ENCODE data around the gene IAPP.
"Not testable (repeated sequence)": the region's sequence is repeated elsewhere in the genome, so short reads cannot be mapped to it uniquely, and the experiment has no call there.

Gene IAPP

GRCh38 chr12:21372602-21373001 lies at the start of gene IAPP:
Gene IAPP, plus strand, starts transcription at chr12:21372902. Its CDS starts 450 bp downstream, at chr12:21373352.
- DNase-seq: no peak

DNA sequence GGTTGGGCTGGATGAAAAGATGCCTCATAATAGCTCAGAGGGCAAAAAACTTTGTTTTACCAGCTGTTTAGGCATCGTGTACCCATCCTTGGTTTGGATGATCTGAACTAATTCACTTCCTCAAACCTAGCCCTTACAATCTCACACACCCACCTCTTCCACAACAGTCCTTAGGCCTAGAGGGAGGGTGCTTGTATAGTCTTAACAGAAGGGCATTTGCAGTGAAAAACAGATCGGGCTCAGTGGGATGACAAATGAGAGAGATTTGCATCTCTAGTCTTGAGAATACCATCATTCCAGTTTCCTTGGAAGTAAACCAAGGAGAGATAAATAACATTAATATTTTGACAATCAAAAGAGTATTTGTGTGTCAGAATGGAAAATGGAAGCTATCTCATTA lies 49.0 kb upstream of the IAPP start:
- DNase-seq: no peak

- no peak for DNase-seq
Measured at GRCh38 chr12:21324551-21324950, 48.2 kb upstream of the IAPP start.

GRCh38 chr12:21328578-21328977 lies 44.1 kb upstream of the IAPP start:
- DNase-seq: no peak

- no peak for DNase-seq
Measured at GRCh38 chr12:21330682-21331253, 41.9 kb upstream of the IAPP start.

DNA sequence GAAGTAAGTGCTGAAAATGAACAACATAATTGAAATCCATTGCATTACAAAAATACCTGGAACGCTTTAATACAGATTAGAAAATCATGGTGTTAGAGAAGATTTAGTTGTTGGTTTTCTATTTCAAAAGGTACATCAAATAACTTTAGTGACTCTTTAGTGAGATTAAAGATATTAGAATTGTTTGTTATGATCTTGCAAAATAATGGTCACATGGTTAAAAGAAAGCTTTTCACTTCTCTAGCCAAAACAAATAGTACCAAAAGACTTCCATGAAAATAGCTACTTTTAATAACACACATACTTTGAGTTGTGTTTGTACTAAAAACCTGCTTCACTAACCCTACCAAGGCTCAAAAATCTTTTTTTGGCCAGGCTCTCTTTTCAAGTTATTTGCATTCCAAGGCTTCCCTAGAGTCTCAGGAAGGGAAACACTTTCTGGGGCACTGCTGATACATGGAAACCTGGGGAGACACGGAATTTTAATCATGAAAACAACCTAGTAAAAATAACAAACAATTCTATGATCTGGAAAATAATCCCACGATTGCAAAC lies 37.9 kb upstream of the IAPP start, which contains the start of gene SLCO1A2:
Gene SLCO1A2, minus strand, starts transcription at position 147 of the 555 bp plus-strand sequence. CDS start 270 bp downstream, outside the sequence.
- DNase-seq: no peak

DNA sequence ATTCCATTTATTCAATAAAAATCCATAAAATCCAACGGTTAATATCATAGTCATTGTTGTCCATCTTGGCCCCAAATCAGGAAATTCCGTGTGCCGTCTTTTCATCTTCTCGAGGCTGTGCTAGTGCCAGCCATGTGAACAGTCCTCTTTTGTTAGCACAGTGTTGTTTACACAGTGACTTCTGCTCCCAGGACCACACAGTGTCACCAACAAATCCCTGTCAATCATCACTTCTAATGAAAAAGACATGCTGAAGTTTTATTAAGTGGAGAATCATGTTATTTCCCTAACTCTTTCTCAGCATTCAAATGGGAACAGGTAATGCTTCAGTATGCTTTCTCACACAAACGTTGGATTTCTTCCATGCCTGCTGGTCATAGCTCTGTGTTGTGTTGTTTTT lies 36.0 kb upstream of the IAPP start:
- no peak for DNase-seq

DNA sequence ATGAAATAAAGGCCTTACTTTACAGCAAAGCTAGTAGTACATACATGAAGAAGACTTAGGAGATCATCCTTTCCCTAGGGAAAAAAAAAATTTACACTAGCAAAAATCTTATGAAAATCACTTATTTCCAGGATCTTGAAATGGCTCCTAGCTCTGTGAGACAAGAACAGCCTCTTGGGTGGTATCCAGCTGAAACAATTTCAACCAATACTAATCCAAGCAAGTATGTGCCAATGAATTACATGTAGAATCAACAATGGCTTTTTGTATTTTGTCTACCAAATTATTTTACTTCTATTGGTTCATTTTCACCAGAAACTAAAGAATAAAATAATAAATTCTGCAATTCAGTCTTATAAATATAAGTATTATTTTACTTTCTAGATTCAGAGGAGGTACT lies 35.2 kb upstream of the IAPP start:
- DNase-seq: no peak

GRCh38 chr12:21337959-21338744 lies 34.5 kb upstream of the IAPP start:
- no peak for DNase-seq

GRCh38 chr12:21339921-21340320 lies 32.8 kb upstream of the IAPP start:
- DNase-seq: no peak

DNA sequence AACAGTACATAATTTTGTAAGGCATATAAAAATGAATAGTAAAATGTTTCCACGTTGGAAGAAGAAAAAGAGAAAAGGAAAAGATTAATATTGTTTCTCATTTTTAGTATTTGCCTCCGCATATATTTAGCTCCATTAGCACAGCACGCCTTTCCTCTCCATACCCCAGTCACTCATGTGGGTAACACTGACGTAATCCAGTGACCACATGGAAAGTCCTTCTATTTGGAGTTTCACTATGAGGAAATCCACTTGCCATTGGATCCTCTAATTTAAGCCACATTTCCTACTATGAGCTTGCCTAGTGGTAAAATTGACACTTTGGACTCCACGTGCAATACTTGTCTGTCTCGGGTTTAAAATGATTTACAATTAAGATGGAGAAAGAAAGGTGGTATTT lies 32.3 kb upstream of the IAPP start:
- DNase-seq: no peak

GRCh38 chr12:21341769-21342168 lies 30.9 kb upstream of the IAPP start:
- DNase-seq: no peak

DNA sequence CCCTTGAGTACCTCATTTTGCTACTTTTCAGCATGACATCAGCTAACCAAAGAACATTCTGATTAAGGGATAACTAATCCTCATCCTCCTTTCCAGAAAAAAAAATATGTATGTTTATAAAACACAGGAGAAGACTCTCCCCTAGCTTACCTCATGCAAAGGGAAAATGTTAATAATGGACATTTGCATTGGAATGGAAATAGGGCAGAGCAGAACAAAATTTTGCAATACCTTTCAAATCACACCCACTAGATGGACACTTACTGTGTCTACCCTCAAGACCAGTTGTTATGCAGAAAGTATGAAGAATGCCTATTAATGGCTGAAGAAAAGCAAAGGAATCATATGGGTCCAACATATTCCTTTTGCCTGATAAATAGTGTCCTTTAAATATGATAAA lies 29.1 kb upstream of the IAPP start:
- no peak for DNase-seq

- no peak for DNase-seq
Measured at GRCh38 chr12:21346542-21347205, 26.0 kb upstream of the IAPP start.

DNA sequence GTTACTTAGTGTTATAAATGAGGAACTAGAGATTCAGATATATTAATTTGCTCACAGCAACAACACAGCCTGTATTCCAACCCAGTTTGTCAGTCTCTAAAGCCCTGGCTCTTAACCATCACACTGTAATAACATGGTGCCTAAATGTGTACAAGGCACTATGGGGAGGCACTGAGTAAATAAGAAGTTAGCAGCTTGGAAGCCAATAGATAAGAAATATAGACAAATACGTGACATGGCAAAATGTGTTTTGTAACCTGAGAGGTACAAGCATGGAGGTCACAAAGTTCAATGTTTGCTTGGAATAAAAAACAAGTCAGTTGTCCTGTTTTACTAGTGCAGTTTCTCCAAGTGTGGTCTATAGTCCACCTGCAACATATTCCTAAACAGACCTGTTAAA lies 21.7 kb upstream of the IAPP start:
- no peak for DNase-seq

DNA sequence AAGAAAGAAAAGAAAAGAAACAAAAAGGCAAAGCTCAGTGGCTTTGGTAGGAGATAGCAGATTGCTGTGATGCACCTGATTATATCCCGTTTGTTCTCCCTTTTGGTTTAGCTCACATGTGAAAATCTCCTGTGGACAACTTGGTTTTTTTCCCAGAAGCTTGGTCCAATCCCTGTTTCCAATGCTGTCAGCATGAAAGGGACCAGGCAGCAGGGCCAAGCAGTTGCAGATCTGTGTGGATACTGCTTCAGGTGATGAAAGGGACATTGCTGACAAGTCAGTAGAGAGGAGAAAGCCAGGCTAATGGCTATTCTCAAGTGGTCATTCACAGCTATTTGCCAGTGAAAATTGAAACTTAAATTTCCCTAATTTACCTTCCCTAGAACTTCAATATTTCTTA lies 19.2 kb upstream of the IAPP start:
- DNase-seq: no peak

GRCh38 chr12:21353948-21354347 lies 18.8 kb upstream of the IAPP start:
- DNase-seq: no peak

DNA sequence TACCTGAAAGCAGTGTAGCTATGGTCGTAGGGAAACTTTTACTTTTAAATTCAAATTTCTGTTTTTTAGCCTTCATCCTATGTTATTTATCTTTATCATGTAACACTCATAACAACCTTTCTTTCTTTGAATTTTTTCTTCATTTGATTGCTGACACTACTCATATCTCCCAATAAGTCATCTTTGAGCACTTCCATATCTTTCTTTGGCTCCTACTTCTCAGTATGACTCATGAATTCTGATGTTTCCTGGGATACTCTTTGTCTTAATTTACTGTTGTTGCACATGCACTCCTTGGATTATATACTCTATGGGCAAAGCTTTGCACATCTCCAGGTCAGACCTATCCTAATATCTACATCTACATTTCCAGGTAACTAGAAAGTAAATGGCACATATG lies 18.1 kb upstream of the IAPP start:
- no peak for DNase-seq

DNA sequence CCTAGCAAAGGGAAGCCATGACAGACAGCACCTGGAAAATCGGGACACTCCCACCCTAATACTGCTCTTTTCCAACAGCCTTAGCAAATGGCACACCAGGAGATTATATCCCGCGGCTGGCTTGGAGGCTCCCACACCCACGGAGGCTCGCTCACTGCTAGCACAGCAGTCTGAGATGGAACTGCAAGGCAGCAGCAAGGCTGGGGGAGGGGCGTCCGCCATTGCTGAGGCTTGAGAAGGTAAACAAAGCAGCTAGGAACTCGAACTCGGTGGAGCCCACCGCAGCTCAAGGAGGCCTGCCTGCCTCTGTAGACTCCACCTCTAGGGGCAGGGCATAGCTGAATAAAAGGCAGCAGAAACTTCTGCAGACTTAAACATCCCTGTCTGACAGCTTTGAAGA lies 12.1 kb upstream of the IAPP start:
- DNase-seq: not testable (repeated sequence)

- DNase-seq: no peak
Measured at GRCh38 chr12:21369141-21369980, 3.3 kb upstream of the IAPP start.

- no peak for DNase-seq
Measured at GRCh38 chr12:21370845-21371449, 1.8 kb upstream of the IAPP start.

DNA sequence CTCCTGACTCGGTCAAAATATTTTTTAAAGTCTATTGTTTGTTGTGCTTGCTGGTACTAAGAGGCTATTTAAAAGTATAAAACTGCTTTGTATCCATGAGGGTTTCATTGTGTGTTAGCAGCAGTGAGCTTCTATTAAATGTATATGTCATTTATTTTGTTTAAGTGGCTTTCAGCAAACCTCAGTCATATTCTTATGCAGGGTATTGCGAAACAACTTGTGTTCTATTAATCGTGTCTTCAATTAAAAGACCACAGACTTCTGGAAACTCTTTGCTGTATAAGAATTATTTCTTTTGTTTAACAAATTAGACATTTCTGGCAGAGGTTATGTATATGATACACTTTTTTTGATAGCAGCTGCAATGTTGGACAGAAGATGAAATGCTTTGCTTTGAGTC lies 6.5 kb downstream of the IAPP start:
- DNase-seq: no peak

Data from activated CD4-positive, CD25-positive, alpha-beta regulatory T cell (primary cell).